COLO668 (cell line): Measurements from ENCODE around the gene METTL24.
"Not testable (repeated sequence)": the region's sequence is repeated elsewhere in the genome, so short reads cannot be mapped to it uniquely, and the experiment has no call there.

ENCODE experiments used
- DNase-seq: peaks from one replicate; lab custom pipeline; 2025; ENCODE audit not compliant: unreplicated experiment; lab: John Stamatoyannopoulos, UW

METTL24 gene

DNA sequence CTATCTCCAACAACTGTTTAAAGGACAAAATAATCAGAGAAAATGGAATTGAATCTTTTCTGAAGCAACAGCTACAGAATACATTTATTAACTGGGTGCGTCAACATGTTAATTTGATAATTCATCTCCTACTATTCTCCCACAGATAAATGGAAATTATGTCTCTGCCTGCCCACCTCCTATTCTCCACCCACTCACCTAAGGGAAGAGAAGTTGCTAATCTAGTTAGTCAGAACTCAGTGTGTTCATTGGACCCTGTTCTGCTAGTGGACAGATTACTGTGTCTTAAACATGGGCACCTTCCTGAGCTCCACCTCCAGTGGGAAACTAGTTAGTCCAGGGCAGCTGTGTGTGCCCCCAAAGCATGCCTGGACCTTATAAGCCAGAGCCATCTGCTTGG lies 41.0 kb downstream of the METTL24 start:
- DNase-seq = no peak

DNA sequence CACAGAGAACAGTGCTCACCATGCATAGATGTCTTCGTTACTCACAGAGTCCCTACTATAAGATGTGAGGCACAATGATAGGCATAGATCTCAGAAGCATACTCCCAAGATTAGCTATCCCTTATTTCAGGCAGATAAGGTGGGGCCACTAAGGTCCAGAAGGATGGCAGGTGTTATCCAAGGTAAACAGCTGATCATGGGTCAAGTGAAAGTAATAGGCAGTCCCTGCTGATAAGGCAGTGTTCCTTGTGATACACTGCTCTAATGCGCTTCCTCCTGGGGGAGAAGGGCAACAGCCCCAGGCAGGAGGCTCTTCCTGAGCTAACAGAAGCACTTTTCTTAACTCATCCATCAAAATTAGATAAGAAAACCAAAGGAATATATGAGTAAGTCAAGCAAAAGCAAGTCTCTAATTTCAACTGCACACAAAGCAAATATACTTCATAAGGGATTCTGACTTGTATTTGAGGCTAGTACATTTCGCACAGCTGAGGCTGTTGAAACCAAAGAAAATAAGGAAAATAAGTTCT lies 42.2 kb downstream of the METTL24 start:
- DNase-seq = no peak

DNA sequence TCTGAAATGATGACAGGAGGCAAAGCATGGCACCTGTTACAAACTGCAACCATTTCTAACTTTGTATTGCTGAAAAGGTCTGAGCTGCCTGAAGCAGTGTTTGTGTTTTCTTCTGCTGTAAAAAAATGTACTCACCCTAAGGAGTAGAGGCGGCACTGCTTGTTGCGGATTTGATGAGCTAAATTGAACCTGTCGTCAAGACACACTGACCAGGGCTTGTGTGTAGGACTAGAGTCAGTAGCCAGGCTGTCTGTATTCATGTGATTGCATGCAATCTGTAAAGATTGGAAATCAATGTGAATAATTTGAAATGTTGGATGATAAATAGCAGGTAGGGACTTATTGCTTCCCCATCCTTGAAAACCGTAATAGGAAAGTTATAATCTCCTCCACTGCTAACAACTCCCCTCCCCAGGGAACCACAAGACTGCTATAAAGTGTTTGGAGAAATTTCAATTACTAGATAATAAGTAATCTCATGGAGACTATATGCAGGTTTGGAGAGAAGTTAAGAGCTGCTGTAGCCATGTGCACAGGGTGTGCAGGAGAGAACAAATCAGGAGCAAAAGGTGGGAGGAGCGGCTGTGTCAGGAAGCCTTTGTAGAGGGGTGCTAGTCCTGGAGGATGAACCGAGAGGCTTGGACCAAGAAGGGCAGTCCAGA lies 42.8 kb downstream of the METTL24 start:
- DNase-seq = no peak

DNA sequence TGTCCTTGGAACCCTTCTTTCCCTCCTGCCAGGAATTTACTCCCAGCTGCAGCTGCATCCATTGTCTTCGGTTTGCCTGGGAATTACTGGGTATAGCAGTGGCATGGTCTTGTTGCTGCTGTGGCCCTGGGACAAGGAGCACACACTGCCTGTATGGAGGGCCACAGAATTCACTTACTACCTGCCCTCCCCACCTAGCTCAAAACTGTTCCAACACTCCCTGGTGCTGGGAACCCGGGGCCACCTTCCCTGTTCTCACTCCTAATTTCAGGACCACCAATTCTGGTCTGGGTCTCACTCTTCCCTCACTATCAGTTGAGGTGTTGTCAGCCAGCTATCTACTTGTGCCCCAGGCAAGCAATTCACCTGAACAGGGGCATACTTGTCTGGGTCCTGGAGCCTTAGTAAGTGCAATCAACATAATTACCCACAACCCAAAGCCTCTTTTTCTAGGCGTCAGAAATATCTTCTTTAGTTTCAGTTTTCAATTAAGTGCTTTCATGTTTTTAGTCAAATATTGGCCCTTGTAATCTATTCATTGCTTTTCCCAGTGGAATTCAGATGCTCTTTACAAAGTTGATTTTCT lies 47.2 kb downstream of the METTL24 start:
- DNase-seq = no peak

DNA sequence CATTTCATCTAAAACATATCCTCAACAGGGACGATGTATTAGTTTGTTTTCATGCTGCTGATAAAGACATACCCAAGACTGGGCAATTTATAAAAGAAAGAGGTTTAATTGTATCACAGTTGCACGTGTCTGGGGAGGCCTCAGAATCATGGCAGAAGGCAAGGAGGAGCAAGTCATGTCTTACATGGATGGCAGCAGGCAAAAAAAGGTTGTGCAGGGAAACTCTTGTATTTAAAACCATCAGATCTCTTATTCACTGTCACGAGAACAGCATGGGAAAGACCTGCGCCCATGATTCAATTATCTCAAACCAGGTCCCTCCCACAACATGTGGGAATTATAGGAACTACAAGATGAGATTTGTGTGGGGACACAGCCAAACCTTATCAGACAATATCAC lies 48.7 kb downstream of the METTL24 start:
- not testable (repeated sequence) for DNase-seq

DNA sequence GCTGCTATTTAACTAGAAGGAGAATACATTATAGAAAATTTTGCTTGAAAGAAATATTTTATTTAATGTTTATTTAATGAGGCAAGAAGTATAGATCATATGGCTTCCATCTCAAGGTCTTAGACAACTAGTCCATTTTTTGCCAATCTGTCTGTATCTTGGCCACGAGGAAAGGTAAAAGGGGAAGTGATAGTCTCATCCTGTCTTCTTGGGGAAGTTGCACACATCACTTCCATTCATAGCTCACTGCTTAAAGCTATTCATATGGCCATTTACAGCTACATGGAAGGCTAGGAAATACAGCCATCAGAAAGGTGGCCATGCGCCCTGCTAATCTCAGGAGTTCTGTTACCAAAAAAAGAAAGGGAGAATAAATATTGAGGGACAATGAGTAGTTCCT lies 50.8 kb downstream of the METTL24 start:
- no peak for DNase-seq

DNA sequence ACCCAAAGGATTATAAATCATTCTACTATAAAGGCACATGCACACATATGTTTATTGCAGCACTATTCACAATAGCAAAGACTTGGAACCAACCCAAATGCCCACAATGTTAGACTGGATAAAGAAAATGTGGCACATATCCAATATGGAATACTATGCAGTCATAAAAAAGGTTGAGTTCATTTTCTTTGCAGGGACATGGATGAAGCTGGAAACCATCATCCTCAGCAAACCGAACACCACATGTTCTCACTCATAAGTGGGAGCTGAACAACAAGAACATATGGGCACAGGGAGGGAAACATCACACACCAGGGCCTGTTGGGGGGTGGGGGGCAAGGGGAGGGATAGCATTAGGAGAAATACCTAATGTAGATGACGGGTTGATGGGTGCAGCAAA lies 52.3 kb downstream of the METTL24 start:
- not testable (repeated sequence) for DNase-seq

DNA sequence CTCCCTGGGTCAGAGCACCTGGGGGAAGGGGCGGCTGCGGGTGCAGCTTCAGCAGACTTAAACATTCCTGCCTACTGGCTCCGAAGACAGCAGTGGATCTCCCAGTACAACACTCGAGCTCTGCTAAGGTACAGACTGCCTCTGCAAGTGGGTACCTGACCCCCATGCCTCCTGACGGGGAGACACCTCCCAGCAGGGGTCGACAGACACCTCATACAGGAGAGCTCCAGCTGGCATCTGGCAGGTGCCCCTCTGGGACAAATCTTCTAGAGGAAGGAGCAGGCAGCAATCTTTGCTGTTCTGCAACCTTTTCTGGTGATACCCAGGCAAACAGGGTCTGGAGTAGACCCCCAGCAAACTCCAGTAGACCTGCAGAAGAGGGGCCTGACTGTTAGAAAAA lies 54.5 kb downstream of the METTL24 start:
- DNase-seq = not testable (repeated sequence)

DNA sequence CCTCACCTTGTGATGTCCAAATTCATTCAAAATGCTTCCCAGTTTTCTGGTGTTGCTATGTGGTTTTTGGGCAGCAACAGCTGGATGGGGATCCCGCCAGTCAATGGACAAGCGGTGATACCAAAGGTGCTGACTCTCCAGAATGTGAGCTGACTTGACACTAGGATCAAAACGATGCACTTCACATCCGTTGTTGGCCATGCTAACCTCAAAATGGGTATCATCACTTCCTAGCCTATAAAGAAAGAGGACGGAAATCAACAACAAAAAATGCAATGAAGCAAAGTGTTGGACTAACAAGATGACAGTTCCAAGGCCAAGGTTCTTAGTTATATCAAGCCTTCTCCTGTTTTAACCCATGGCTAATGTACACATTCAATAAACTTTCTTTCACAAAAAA lies 59.2 kb downstream of the METTL24 start:
- no peak for DNase-seq

DNA sequence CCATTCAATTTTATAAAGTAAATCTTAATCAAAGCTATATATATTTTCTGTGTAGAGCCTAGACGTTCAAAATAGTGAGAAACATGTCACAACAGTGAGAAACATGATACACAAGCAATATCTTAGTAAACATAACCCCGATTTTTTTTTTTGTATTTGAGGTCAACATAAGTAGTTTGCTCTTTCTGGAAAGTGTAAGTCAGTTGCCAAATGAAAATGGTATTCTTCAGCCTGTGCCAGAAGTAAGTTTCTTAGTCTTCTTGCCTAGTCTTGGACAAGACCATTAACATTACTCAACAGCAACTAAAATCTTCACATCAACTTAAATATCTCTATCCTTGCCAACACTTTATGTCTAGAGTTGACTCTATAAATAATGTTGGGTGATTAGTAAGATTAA lies 59.7 kb downstream of the METTL24 start:
- no peak for DNase-seq

DNA sequence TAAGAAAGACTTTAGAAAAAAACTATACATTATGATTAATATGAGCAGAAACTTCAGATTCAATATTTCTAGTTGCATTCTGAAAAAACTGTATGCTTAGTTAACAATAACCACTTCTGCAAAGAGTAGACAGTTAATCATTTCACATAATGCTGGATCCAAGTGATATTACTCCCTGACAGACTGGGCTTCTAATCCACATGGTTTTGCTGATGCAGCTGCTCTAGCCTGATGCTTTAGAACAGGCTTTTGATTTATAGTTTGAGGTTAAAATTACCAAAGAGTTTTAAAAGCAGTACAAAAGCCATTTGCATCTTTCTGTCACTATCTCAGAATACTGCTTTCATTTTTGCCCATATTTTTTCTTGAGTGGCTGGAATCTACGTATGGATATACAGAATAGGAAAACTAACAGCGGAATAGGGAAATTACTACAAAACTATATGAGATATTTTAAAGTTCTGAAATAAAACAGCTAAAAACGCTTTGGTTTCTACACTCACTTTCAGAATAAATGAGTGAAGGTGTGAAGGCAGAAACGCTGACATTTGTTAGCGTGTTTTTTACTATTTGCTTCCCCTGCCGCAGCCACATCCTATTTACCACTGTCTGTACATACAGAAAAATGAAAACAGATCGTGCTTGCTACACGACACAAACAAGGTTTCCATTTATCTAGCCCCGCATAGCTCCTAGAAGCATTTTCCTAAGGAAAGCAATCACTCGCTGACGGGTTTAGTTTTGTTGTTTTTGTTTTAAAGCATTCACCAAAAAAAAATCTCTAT lies 61.7 kb downstream of the METTL24 start:
- DNase-seq = no peak

DNA sequence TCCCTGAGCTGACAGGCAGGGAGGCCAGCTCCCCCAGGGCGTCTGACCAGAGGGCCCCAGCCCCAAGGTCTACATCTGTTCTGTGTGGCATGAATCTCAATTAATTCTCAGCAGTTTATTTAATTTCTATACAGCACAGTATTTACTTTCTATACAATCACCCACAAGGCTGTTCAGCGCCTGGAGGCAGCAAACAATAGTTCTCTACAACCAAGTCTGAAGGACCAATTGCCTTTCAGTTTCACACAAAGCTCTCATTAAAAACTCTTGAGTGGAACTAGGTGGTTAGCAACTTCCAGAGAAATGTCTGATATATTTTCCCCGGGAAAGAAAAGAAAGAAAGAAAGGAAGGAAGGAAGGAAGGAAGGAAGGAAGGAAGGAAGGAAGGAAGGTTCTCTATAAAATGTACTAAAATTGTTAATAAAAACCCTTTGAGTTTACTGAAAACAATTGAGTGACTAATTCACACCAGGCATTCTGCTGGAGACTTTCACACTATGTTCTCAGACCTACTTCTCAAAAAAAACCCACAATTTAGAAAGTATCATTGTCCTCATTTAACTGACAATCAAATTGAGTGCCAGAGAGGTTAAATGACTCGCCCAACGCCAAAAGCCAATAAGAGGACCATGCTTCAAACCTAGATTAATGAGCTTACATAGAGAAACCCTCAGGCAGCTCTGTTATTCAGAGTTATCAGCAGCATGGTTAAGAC lies 62.5 kb downstream of the METTL24 start:
- peak; percentile 8 for DNase-seq

DNA sequence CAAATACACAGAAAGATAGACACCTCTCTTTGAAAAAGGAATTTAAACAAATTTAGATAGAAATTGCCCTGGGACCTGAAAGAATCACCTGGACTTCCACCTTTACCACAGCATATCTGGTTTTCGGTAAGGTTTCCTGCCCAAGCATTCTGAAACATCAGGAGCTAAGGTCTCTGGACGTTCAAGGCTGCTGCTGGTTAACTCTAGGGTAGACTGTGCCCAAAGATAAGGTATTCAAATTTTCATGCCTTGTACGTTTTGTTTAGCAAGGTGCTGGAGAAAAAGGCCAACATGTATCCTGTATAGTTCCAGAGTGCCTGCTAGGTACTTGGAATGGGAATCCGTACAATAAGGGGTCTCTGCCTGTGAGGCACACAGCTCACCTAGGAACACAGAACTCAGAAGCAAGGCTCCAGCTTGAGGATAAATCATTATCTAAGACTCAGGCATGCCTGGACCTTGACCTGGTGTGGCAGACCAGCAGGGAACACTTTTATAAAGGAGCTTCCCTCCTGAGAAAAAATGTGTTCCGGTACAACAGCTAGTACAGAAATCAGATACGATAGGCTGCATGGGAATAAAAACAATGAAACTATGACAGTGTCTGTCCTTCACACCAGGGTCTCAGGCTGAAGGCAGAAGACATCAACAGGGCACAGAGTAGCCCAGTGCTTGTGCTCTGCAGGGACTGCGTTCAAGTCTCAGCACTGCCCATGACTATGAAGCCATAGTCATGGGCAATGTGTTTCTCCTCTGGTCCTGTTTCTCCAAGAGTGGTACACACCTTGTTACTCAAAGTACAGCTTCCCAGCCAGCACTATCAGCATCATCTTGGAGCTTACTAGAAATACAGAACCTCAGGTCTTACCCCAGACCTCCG lies 70.4 kb downstream of the METTL24 start:
- DNase-seq = no peak

DNA sequence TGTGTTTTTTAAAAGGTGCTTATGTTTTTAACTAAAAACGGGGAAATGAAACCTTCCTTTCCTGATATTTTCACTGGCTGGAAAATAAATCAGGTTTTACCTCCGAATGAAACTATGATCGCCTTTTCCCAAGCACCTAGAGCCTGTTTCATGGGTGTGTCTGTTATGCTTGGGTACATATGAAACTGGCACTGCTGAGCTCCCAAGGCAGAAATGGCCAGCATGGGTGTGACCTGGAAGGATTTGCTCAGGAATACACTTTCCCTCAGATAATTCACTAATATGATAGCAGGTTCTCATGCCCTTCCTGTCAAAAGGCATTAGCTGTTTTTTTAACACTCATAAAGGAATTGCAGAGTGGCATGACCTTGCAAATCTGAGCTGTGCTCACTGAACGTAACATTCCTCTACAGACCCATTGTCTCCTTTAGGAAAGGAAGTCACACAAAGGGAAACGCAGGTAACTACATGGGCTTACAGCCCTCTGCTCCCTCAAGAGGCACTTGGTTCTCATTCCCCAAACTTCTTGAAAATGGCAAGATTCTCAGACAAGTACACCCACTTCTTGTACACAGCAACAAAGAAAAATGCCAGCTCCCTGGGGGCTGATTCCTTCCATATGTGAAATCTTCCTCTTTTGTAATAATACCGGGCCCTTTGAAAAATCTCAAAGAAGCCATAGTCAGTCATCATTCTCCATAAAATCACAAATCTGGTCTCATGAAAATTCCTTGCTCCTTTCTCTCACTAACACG lies 72.7 kb downstream of the METTL24 start:
- DNase-seq = no peak

DNA sequence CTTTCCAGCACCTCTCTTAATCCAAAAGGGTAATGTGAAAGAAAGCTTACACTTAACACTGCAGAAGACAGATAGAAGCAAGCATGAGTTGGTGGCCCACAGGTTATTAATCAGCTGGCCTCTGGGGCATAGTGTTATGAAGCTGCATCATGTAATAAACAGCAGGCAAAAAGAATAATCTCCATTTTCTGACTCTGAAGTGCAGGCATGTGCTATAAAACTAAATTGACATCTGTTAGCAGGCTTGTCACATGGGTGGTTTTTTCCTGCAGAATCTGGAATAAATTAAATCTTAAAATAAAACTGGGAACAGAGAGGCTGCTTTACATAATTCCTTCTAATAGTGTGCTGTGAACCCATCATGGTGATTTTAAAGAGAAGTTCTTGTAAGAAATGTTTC lies 73.3 kb downstream of the METTL24 start:
- DNase-seq = no peak

DNA sequence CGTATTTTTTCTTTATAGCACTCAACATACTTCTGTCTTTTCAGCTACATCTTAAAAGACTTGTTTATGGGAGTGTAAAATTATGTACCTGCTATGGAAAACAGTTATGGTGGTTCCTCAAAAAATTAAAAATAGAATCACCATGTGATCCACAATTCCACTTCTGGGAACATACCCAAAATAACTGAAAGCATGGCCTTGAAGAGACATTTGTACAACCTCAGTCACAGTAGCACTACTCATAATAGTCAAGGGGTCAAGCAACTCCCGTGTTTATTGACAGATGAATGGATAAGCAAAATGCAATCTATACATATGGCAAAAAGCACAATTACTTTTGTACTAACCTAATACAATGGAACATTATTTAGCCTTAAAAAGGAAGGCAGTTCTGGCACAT lies 74.5 kb downstream of the METTL24 start:
- no peak for DNase-seq

DNA sequence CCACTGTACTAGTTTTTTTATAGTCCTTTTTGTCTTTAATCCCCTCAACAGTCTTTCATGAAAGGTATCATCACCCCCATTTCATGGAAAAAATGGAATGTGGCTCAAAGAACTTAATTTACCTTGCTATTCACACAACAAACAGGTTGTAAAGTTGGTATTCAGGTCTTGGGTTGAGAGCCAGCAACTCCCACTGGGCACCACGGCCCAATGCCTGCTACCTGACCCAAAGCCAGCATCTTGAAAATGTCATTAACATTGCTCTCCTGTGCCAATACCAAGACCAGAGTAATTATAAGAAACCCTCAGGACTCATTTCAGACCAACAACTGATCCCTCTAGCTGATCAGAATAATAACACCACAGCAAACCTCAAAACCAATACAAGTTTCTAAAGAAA lies 75.7 kb downstream of the METTL24 start:
- DNase-seq = no peak

DNA sequence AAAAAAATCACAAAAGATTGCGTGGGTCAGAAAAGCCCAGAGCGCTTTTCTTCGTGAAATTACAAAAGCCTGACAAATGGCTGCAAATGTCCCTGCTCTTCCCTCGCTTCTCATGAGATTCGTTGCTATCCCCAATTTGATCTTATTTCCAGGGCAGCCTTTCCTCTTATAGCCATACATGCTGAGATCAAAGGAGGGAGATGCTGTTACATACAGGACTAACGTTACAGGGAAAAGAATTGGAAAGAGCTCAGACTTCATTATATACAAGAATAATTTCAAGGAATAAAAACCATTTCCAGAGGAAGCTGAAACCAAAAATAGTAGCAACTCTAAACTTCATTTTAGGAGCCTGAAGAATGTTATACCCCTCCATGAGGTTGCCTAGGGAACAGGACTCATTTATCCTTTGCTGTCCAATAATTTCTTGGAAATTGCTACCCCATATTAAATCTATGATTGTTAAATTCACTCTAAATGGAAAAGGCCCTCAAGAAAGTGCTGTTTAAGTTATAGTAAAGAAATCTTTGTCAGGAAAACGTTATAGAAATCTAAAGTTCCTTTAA lies 81.0 kb downstream of the METTL24 start:
- DNase-seq = no peak

DNA sequence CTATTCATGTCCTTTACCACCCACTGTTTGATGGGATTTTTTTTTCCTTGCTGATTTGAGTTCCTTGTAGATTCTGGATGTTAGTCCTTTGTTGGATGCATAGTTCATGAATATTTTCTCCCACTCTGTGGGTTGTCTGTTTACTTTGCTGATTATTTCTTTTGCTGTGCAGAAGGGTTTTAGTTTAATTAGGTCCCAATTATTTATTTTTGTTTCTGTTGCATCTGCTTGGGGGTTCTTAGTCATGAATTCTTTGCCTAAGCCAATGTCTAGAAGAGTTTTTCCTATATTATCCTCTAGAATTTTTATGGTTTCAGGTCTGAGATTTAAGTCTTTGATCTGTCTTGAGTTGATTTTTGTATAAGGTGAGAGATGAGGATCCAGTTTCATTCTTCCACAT lies 85.4 kb downstream of the METTL24 start:
- DNase-seq = not testable (repeated sequence)

DNA sequence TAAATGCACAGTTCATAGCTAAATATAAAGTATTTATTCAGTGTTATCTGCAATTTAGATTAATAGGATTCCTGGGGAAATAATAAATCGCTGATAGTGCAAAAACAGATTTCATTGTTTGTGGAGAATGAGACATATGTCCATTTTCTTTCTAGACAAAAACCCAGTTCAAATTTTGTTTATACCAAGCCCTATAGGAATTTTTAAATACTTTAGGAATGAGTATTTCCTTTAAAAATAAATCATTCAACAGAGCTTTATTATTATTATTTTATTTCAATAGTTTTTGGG lies 86.5 kb downstream of the METTL24 start:
- DNase-seq = no peak
